Nucleus accumbens (tissue), 56 donors: Measurements from ENCODE around the gene ZNF581.
A peak's percentile ranks its signal among the peaks of the same experiment; 100 is the strongest.

Source experiments
- DNase-seq, 56 donors: peaks; one replicate each; lab custom pipeline; 2025; lab: John Stamatoyannopoulos, UW

ZNF581 gene

GRCh38 chr19:55609326-55609725 is 34.1 kb upstream of the ZNF581 start:
- no peak for DNase-seq

DNA sequence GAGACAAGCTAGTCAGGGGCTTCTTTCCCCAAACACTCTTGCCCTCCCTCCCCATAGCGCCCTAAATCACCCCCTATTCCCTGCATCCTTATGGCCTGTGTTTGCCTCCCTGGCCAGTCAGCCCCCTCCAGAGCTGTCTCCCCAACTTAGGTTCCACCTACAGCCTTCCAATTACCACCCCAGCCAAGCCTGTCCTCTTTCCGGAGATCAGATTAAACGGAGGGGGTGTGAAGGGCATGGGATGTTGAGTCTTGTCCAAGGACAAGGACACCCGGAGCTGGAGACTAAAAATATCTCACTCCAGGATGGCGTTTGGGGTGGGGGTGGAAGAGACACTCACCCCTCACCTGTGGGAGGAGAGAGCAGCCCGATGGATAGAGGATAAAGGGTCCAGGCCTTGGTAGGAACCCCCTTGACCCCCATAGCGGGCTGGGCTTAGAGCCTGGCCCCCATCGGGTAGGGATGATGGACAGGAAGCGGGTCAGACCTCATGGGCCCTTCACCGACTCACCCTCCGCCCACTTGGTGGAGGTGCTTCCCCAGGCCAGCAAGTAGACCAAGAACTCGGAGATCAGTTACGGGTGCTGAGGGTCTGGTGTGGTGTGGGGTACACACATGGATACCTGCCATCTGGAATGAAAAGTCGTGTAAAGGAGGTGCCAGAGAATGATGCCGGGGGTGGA is 32.0 kb upstream of the ZNF581 start:
- DNase-seq: peak in 1 of 56 donors; percentile 16

- no peak for DNase-seq
Measured at GRCh38 chr19:55611983-55612645, 31.3 kb upstream of the ZNF581 start.

DNA sequence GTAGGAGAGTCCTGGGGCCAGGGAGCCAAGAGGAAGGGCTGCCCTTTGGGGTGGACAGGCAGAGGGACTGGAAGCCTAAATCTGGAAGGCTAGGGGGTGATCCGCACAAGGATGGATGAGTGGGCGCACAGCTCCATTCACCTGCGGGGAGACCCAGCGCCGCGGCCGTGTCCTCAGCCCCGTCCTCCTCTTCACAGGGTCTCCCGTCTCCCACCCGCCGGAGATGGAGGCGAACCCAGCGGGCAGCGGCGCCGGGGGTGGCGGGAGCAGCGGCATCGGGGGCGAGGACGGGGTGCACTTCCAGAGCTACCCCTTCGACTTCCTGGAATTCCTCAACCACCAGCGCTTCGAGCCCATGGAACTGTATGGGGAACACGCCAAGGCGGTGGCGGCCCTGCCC is 30.1 kb upstream of the ZNF581 start:
- DNase-seq: no peak

GRCh38 chr19:55613930-55614710 is 29.3 kb upstream of the ZNF581 start:
- no peak for DNase-seq

- no peak for DNase-seq
Measured at GRCh38 chr19:55614711-55615542, 28.5 kb upstream of the ZNF581 start.

- no peak for DNase-seq
Measured at GRCh38 chr19:55615543-55616394, 27.7 kb upstream of the ZNF581 start.

- no peak for DNase-seq
Measured at GRCh38 chr19:55616395-55616875, 27.0 kb upstream of the ZNF581 start.

- no peak for DNase-seq
Measured at GRCh38 chr19:55617426-55617825, 26.0 kb upstream of the ZNF581 start.

DNA sequence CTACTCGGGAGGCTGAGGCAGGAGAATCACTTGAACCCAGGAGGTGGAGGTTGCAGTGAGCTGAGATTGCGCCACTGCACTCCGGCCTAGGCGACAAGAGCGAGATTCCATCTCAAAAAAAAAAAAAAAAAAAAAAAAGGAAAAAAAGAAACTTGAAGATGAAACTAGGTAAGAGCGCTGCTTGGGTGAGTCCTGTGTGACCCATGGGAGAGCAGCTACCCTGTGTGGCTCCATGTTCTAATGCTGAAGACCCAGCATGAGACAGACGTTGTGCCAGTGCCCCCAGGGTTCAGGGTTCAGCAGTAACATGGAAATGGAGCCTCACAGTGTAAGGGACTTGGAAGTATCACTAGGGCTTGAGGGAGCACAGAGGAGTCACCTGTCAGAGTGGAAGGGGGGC is 25.0 kb upstream of the ZNF581 start:
- DNase-seq: no peak

- DNase-seq: no peak
Measured at GRCh38 chr19:55619286-55619685, 24.2 kb upstream of the ZNF581 start.

- no peak for DNase-seq
Measured at GRCh38 chr19:55620410-55621204, 22.8 kb upstream of the ZNF581 start.

GRCh38 chr19:55621205-55621672 is 22.2 kb upstream of the ZNF581 start:
- no peak for DNase-seq

- DNase-seq: no peak
Measured at GRCh38 chr19:55621673-55622231, 21.7 kb upstream of the ZNF581 start.

GRCh38 chr19:55622242-55622969 is 21.0 kb upstream of the ZNF581 start:
- DNase-seq: no peak

- no peak for DNase-seq
Measured at GRCh38 chr19:55623130-55623529, 20.3 kb upstream of the ZNF581 start.

DNA sequence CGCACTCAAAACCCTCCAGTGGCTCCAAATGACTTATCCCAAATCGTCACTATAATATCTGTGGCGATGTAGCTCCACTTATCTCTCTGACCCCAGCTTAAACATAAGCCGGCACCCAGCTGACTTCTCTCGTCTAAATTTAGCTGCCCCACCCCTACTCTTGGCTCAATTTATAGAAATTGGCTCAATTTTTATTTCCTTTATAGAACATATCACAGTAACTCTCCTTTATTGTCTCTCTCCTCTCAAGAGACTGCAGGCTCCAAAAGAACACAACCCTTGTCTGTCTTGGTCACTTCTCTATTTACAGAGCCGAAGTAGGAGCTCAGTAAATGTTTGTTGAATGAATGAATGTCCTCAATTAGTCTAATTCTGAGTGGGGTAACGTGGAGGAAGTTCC is 19.9 kb upstream of the ZNF581 start:
- no peak for DNase-seq
